G401 (cell line): Measurements from ENCODE around the gene HNMT. TPM values are rescaled to one million over a fixed set of nuclear protein-coding genes. Genes with fewer than 3 reads are reported as not detected.

Source experiments
- DNase-seq: peaks from one replicate; pipeline ENCODE4 v3.0.0-alpha.2; 2015; ENCODE audit warnings: low spot score
- in situ Hi-C: cut with HindIII; loops from 2 replicates; pipeline ENCODE4 v1.10.0; 2016; ENCODE audit warnings: low sequenced_read_pairs, mixed read lengths
- total RNA-seq: library from RNA; depleted of rRNA; stranded (reverse); fragments of >200 nt; shearing (Covaris generic); gene quantifications from 2 replicates; pipeline ENCODE4 v1.2.3, GENCODE V29; 2014

HNMT gene
- total RNA-seq, 1 experiment from 2014 or later, result not detected

DNA sequence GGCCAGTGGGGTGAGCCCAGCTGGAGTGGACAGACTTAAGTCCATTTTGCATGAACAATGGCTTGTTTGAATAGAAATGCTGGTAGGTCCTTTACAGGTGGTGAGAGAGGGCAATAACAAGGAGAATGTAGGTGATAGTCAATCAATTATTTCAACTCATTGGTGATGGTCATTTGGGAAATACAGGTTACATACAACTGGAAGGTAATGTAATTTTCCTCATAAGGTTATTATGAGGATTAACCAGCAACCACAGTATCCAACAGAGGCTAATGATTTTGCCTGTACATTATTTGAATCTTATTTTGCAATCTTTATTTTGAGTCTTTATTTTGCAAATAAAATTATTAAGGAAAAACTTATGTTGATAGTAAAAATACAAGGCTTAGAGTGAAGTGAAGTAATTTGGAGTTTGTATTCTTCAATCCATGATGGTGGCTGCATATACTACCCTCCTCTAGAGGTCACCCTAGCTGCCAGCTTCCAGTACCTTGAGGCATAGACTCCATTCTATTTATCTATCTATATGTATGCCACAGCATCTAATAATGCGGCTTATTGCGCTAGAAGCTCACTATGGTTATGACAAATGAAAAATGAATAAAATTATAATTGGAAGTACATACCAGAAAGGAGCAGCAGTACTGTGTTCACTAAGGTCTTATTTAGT lies 20.5 kb upstream of the HNMT start:
- in situ Hi-C loops, result no loop called here

GRCh38 chr2:137944714-137945113 lies 19.6 kb upstream of the HNMT start:
- DNase-seq, result no peak
- in situ Hi-C loops, result no loop called here

More for the DNA sequence above, 20.5 kb upstream of the HNMT start:
- DNase-seq, result no peak

- in situ Hi-C loops, result no loop called here
- no peak for DNase-seq
Observed at GRCh38 chr2:137945229-137945628, 19.0 kb upstream of the HNMT start.

DNA sequence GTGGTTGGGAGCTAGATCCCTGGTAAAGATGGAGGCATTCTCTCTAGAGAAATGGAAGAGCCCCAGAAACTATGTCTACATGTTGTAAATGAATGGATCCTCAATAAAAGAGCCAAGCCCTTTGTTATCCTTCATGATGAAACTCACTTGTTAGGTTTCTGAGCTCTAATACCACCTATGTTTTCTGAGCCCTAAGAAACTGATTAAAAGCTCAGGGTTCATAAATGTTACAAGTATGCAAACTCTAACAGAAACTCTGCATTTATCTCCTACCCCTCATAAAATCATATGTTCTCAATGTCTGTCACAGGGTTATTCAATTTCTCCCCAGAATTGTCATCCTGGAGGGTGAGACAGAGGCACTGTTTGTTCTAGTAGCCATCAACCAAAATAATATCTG lies 18.0 kb upstream of the HNMT start:
- DNase-seq, result no peak
- in situ Hi-C loops, result no loop called here

- in situ Hi-C loops, result no loop called here
- no peak for DNase-seq
Observed at GRCh38 chr2:137947032-137947727, 17.1 kb upstream of the HNMT start.

- in situ Hi-C loops, result no loop called here
- DNase-seq, result peak; percentile 64
Observed at GRCh38 chr2:137947728-137948336, 16.4 kb upstream of the HNMT start.

- DNase-seq, result no peak
- in situ Hi-C loops, result no loop called here
Observed at GRCh38 chr2:137948894-137949293, 15.4 kb upstream of the HNMT start.

- in situ Hi-C loops, result no loop called here
- no peak for DNase-seq
Observed at GRCh38 chr2:137950238-137950637, 14.0 kb upstream of the HNMT start.

GRCh38 chr2:137951586-137951985 lies 12.7 kb upstream of the HNMT start:
- no peak for DNase-seq
- in situ Hi-C loops, result no loop called here

DNA sequence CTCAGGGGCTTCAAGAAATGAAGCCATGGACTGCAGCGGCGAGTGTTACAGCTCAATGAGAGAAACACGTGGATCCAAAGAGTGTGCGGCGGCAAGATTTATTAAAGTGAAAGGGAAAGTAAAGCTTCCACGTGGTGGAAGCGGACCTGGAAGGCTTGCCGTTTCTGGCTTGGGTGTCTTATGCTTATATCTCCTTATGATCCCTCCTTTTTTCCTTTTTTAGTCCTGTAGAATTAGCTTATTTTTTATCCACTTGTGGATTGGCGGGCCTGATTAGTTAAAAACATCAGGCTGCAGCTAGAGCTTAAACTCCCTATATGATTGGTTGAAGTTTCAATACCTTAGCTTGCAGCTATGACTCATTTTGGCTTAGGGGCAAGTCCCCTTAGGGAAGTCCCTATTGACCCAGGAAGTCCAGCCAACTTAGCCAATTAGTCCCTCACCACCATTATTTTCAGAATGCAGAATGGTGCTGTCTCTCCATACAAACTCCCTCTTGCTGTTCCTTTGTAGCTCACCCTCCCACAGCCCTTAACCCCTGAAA lies 11.6 kb upstream of the HNMT start:
- in situ Hi-C loops, result no loop called here

GRCh38 chr2:137955536-137955935 lies 8.7 kb upstream of the HNMT start:
- in situ Hi-C loops, result no loop called here
- no peak for DNase-seq

More for the DNA sequence above, 11.6 kb upstream of the HNMT start:
- no peak for DNase-seq

GRCh38 chr2:137957033-137957432 lies 7.2 kb upstream of the HNMT start:
- DNase-seq, result no peak
- in situ Hi-C loops, result no loop called here

GRCh38 chr2:137959166-137959565 lies 5.1 kb upstream of the HNMT start:
- in situ Hi-C loops, result no loop called here
- no peak for DNase-seq

- in situ Hi-C loops, result no loop called here
- no peak for DNase-seq
Observed at GRCh38 chr2:137960223-137960622, 4.0 kb upstream of the HNMT start.

DNA sequence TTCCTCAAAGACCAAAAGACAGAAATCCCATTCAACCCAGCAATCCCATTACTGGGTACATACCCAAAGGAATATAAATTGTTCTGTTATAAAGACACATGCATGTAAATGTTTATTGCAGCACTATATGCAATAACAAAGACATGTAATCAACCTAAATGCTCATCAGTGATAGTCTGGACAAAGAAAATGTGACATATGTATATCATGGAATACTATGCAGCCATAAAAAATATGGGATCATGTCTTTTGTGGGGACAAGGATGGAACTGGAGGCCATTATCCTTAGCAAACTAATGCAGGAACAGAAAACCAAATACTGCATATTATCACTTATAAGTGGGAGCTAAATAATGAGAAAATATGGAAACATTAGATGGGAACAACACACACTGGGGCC lies 2.7 kb upstream of the HNMT start:
- in situ Hi-C loops, result no loop called here
- DNase-seq, result no peak

GRCh38 chr2:137963535-137964065 lies 673 bp upstream of the HNMT start:
- no peak for DNase-seq
- in situ Hi-C loops, result no loop called here

DNA sequence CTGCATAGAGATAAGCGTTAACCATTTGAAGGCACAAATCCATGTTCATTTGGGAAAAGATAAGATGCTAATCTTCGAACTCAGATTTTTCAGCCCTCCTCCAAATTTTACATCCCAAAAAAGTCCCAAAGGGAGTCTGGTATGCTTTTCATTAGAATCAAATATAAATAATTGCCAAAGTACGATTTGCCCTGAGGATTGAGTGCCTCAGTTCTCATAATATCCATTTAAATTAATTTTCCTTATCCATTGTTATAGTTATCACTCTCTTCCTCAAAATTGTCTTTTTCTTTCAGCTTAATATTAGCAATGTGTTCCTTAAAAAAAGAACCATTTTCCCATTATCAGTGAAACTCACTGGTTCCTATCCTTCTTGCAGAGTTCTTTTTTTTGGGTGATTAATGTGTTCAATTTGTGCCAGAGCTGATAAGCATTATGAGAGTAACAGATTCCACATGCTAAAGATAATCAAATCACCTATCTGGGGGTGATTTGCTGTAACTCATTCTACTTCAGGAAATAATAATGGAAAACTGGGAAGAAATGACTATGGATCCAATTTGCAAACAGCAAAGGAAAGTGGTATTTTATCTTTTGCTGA lies 686 bp downstream of the HNMT start:
- no peak for DNase-seq
- in situ Hi-C loops, result no loop called here

GRCh38 chr2:137966043-137966442 lies 1.8 kb downstream of the HNMT start:
- no peak for DNase-seq
- in situ Hi-C loops, result no loop called here

- in situ Hi-C loops, result no loop called here
- DNase-seq, result no peak
Observed at GRCh38 chr2:137967042-137967441, 2.8 kb downstream of the HNMT start.
